ENCODE results near the gene FOCAD. TPM values are rescaled to one million over a fixed set of nuclear protein-coding genes. Genes with fewer than 3 reads are reported as not detected.

The FOCAD gene
- total RNA-seq, 1 experiment from 2014 or later: 40.7 TPM

- DNase-seq (ENCODE audit: low read depth, low spot score) (no peak), ATAC-seq (no peak)
- H3K27ac ChIP-seq (ENCODE audit: low read depth, low read length): no peak overlapping the region
- POLR2A ChIA-PET: no interaction called here
- peaks cover 3 to 8% of the 10 kb centered on the region in 2 experiments; a peak in 3 of 4 replicates for H3K4me1 ChIP-seq (ENCODE audit: control insufficient read depth in 1 of 2, insufficient read depth in 2 of 2, low read length in 2 of 2)
- H3K27me3 ChIP-seq (ENCODE audit: insufficient read depth, low read length): no peaks in the 10 kb centered on the region
- H4K20me1 ChIP-seq (ENCODE audit: insufficient read depth): no peaks in the 10 kb centered on the region
- no peak overlapping the region for H3K4me2 ChIP-seq (ENCODE audit: low read length)
- no peaks in the 10 kb centered on the region for H3K36me3 ChIP-seq (ENCODE audit: control insufficient read depth in 1 of 2, insufficient read depth in 2 of 2, low read length in 2 of 2)
- intact Hi-C loops (cut with micrococcal nuclease): no loop called here
- H3K9me3 ChIP-seq (ENCODE audit: control insufficient read depth in 1 of 2, insufficient read depth in 1 of 2, low read depth in 1 of 2, low read length in 2 of 2): no peaks in the 10 kb centered on the region
- CTCF ChIA-PET: interaction anchor here (1.1 kb wide), 1 partner anchor 13 kb away, joined by 7 read pairs; no protein-coding TSS in a partner anchor
- H3K4me3 ChIP-seq (replicated peaks in 1 of 2; ENCODE audit: low read depth in 1 of 2, low read length in 2 of 2): no peak overlapping the region
- H3K9ac ChIP-seq (ENCODE audit: low read length): no peak overlapping the region
- TF ChIP-seq SRF (IDR thresholded peaks at IDR 0.05; ENCODE audit: low read depth): no peak
- TF ChIP-seq ZBTB33 (IDR thresholded peaks at IDR 0.05; ENCODE audit: extremely low read depth, insufficient replicate concordance, low read length): no peak
- TF ChIP-seq CBX3 (IDR thresholded peaks at IDR 0.05; ENCODE audit: low read depth): no peak
- TF ChIP-seq REST (IDR thresholded peaks at IDR 0.05; ENCODE audit: low read depth): no peak
- TF ChIP-seq ZFX (IDR thresholded peaks at IDR 0.05): no peak
- no peak for TF ChIP-seq RAD21 (IDR thresholded peaks at IDR 0.05; ENCODE audit: low read depth)
- no peak for TF ChIP-seq ATF3 (IDR thresholded peaks at IDR 0.05)
- no peak for TF ChIP-seq YY1 (IDR thresholded peaks at IDR 0.05; ENCODE audit: extremely low read depth, insufficient replicate concordance, low read depth, low read length)
- no peak for TF ChIP-seq ELF1 (IDR thresholded peaks at IDR 0.05; ENCODE audit: borderline replicate concordance, low read depth)
- no peak for TF ChIP-seq POLR2AphosphoS5 (IDR thresholded peaks at IDR 0.05; ENCODE audit: low read depth, low read length)
- TF ChIP-seq MAX (IDR thresholded peaks at IDR 0.05): no peak
- no TSS peak for BruUV-seq (replicated peaks)
- no peaks in the 10 kb centered on the region for H3K79me2 ChIP-seq (ENCODE audit: insufficient read depth, low read length)
- H3K9me2 ChIP-seq (ENCODE audit: insufficient read depth): no peaks in the 10 kb centered on the region
- H2AFZ ChIP-seq (ENCODE audit: low read depth, low read length, poor library complexity, severe bottlenecking): no peak overlapping the region
- RAD21 ChIA-PET (ENCODE audit: low non-redundant PET in 1 of 2, low total read pairs in 2 of 2, uncharacterized antibody in 2 of 2, unreplicated experiment in 2 of 2): no interaction called here
Observed at GRCh38 chr9:20636888-20637440, 47.1 kb upstream of the FOCAD start.

Data from HCT116 (cell line).